MCF 10A (cell line): ENCODE measurements around the gene FKBP14. TPM values are rescaled to one million over a fixed set of nuclear protein-coding genes. Genes with fewer than 3 reads are reported as not detected.

ENCODE experiments used
- BruUV-seq: library from RNA; stranded (reverse); fragments of 400-500 nt; replicated peaks from 2 replicates; lab custom pipeline; 2021; lab: Mats Ljungman, UMichigan
- CTCF ChIA-PET: fragments of 300-600 bp; sonication (Branson Sonifier 250); formaldehyde crosslinking; extraction: SDS; loops from one replicate; lab custom pipeline; 2021; ENCODE audit warnings: antibody characterized with exemption, inconsistent platforms; lab: Yijun Ruan, JAX
- POLR2A ChIA-PET: fragments of 300-600, 350-650 bp; sonication (Branson Sonifier 250); formaldehyde crosslinking; extraction: SDS; loops from one replicate; lab custom pipeline; 2020; ENCODE audit warnings: antibody characterized with exemption, inconsistent platforms; lab: Yijun Ruan, JAX
- DNase-seq: peaks from one replicate; pipeline ENCODE4 v3.0.0-alpha.2; 2018; ENCODE audit not compliant: unreplicated experiment
- H3K27ac Mint-ChIP-seq: one replicate; pipeline ENCODE4 v1.8.0; 2022; ENCODE audit warnings: mild to moderate bottlenecking, low read depth, mixed read lengths; ENCODE audit not compliant: unreplicated experiment
- H3K27me3 Mint-ChIP-seq: one replicate; pipeline ENCODE4 v1.8.0; 2022; ENCODE audit warnings: mixed read lengths; ENCODE audit not compliant: insufficient read depth, unreplicated experiment
- H3K36me3 Mint-ChIP-seq: one replicate; pipeline ENCODE4 v1.8.0; 2022; ENCODE audit warnings: mild to moderate bottlenecking, moderate library complexity, mixed read lengths; ENCODE audit not compliant: insufficient read depth, unreplicated experiment
- H3K4me1 Mint-ChIP-seq: one replicate; pipeline ENCODE4 v1.8.0; 2022; ENCODE audit warnings: mixed read lengths; ENCODE audit not compliant: insufficient read depth, unreplicated experiment
- H3K4me3 Mint-ChIP-seq: one replicate; pipeline ENCODE4 v1.8.0; 2022; ENCODE audit warnings: mild to moderate bottlenecking, moderate library complexity, mixed read lengths; ENCODE audit not compliant: unreplicated experiment
- H3K9me3 Mint-ChIP-seq: one replicate; pipeline ENCODE4 v1.8.0; 2022; ENCODE audit warnings: mixed read lengths; ENCODE audit not compliant: unreplicated experiment
- intact Hi-C: fragments of 100-400 bp; cut with micrococcal nuclease; formaldehyde crosslinking; loops from 2 replicates; pipeline ENCODE4 v1.14.1; 2022
- total RNA-seq: library from RNA; stranded (reverse); gene quantifications from 2 replicates; pipeline ENCODE4 v1.2.3, GENCODE V29; 2022
- TF ChIP-seq, protein P1 (sequence below): fragments of 200-600 bp; IDR thresholded peaks from one replicate; pipeline ENCODE4 v1.8.0; 2022; ENCODE audit warnings: antibody characterized with exemption, mild to moderate bottlenecking; ENCODE audit not compliant: unreplicated experiment

Gene FKBP14
- total RNA-seq, 1 experiment from 2014 or later: 39.8 TPM

DNA sequence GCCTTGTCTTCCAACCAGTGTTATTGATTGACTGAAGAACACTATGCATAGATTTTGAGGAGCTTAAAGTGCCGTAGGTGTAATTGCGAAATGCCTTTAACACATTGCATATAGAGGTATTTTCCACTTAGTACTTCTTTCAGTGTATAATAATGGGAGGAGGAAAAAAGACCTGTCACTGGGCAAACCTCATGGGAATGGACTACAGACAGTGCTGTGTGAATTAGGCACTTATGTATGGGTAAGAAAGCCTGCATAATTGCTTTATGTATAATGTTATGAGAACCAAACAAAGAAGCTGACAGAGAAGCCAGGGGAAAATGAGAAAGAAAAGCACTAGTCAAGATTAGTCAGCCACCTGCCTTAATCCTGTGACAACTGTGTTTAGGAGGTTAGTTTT is 24.5 kb downstream of the FKBP14 start:
- ChIA-PET POLR2A (interaction anchor here (0.8 to 1.6 kb wide), 3 partner anchors 24 to 27 kb away, joined by 4 to 7 read pairs (median 5); partner anchors contain the start of gene FKBP14), CTCF (interaction anchor here (0.5 to 1.2 kb wide), 5 partner anchors 13 to 1239 kb away, joined by 3 to 7 read pairs (median 3); no protein-coding TSS in a partner anchor)
- Mint-ChIP-seq H3K4me3 (no peak overlapping the region), H3K9me3 (peaks cover 6% of the 10 kb centered on the region), H3K27me3 (no peaks in the 10 kb centered on the region), H3K4me1 (no peaks in the 10 kb centered on the region), H3K27ac (no peak overlapping the region), H3K36me3 (no peaks in the 10 kb centered on the region)
- intact Hi-C loops: no loop called here
- TF ChIP-seq, protein P1, sequence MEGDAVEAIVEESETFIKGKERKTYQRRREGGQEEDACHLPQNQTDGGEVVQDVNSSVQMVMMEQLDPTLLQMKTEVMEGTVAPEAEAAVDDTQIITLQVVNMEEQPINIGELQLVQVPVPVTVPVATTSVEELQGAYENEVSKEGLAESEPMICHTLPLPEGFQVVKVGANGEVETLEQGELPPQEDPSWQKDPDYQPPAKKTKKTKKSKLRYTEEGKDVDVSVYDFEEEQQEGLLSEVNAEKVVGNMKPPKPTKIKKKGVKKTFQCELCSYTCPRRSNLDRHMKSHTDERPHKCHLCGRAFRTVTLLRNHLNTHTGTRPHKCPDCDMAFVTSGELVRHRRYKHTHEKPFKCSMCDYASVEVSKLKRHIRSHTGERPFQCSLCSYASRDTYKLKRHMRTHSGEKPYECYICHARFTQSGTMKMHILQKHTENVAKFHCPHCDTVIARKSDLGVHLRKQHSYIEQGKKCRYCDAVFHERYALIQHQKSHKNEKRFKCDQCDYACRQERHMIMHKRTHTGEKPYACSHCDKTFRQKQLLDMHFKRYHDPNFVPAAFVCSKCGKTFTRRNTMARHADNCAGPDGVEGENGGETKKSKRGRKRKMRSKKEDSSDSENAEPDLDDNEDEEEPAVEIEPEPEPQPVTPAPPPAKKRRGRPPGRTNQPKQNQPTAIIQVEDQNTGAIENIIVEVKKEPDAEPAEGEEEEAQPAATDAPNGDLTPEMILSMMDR: no peak
- DNase-seq: peak; percentile 39
- no TSS peak for BruUV-seq

DNA sequence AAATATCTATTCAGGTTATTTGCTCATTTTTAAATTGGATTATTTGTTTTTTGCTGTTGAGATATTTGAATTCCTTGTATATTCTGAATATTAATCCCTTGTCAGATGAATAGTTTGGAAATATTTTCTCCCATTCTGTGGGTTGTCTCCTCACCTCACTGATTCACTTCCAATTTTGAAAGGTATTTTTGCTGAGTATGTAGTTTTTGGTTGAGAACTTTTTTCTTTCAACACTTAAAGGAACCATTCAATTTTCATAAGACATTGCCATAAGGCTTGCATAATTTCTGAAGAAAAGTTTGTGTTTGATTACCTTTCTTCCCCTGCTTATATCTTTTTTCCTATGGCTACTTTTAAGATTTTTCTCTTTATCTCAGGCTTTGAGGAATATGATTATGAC is 28.0 kb downstream of the FKBP14 start:
- no peak for DNase-seq
- TF ChIP-seq, protein P1: no peak
- H3K27me3 Mint-ChIP-seq: no peaks in the 10 kb centered on the region
- ChIA-PET CTCF (no interaction called here), POLR2A (no interaction called here)
- no peaks in the 10 kb centered on the region for H3K36me3 Mint-ChIP-seq
- intact Hi-C loops: no loop called here
- no peak overlapping the region for H3K27ac Mint-ChIP-seq
- BruUV-seq: no TSS peak
- H3K4me1 Mint-ChIP-seq: no peaks in the 10 kb centered on the region
- peaks cover 14% of the 10 kb centered on the region for H3K9me3 Mint-ChIP-seq
- no peak overlapping the region for H3K4me3 Mint-ChIP-seq

DNA sequence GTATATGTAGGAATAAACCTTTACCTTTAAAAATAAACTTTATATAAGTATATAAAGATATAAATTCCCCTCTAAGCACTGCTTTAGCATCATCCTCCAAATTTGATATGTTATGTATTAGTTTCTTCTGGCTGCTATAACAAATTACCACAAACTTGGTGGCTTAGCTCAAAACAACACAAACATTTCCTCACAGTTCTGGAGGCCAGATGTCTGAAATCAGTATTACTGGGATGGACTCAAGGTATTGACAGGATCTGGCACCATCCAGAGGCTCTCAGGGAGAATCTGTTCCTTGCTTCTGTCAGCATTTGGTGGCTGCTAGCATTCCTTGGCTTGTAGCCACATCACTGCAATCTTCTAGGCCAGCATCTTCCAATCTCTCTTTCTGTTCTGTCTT is 30.2 kb downstream of the FKBP14 start:
- H3K4me3 Mint-ChIP-seq: no peak overlapping the region
- no peak for DNase-seq
- H3K36me3 Mint-ChIP-seq: no peaks in the 10 kb centered on the region
- POLR2A ChIA-PET: interaction anchor here (1.0 to 1.6 kb wide), 2 partner anchors 9 to 31 kb away, joined by 4 read pairs; partner anchors contain the start of gene FKBP14
- no peaks in the 10 kb centered on the region for H3K4me1 Mint-ChIP-seq
- BruUV-seq: no TSS peak
- CTCF ChIA-PET: interaction anchor here (0.7 kb wide), 1 partner anchor 354 kb away, joined by 3 read pairs; no protein-coding TSS in a partner anchor
- intact Hi-C loops: no loop called here
- H3K27ac Mint-ChIP-seq: no peak overlapping the region
- H3K9me3 Mint-ChIP-seq: peaks cover 14% of the 10 kb centered on the region
- TF ChIP-seq, protein P1: no peak
- no peaks in the 10 kb centered on the region for H3K27me3 Mint-ChIP-seq

DNA sequence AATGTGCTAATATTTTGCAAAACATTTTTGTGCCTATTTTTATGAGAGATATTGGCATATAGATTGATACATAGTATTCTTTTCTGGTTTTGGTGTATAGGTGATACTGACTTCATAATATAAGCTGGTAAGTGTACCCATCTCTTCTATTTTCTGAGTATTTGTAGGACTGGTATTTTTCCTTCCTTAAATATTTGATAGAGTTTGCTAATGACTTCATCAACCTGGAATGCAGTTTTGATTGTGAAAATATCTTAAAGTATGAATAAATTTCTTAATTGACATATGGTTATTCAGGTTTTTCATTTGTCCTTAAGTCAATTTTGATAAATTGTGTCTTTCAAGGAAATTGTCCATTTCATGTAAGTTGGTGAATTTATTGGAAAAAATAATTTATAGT is 30.9 kb downstream of the FKBP14 start:
- Mint-ChIP-seq H3K36me3 (no peaks in the 10 kb centered on the region), H3K27me3 (no peaks in the 10 kb centered on the region), H3K4me3 (no peak overlapping the region), H3K4me1 (no peaks in the 10 kb centered on the region), H3K27ac (no peak overlapping the region), H3K9me3 (peaks cover 14% of the 10 kb centered on the region)
- BruUV-seq: no TSS peak
- ChIA-PET POLR2A (interaction anchor here (1.0 to 1.6 kb wide), 2 partner anchors 9 to 31 kb away, joined by 4 read pairs; partner anchors contain the start of gene FKBP14), CTCF (no interaction called here)
- TF ChIP-seq, protein P1: no peak
- intact Hi-C loops: no loop called here
- DNase-seq: no peak
